ENCODE data around the gene FAM149A.

FAM149A gene

GRCh38 chr4:186102931-186103330 lies 1.6 kb upstream of the FAM149A start:
- H3K79me2 ChIP-seq (ENCODE audit: low read length), result peaks cover 28% of the 10 kb centered on the region
- no peak overlapping the region for H3K4me3 ChIP-seq (ENCODE audit: low read length)
- H3F3A ChIP-seq (ENCODE audit: insufficient read depth, low read length), result peaks cover 15% of the 10 kb centered on the region
- no peak overlapping the region for H3K27ac ChIP-seq (ENCODE audit: low read length)
- TF ChIP-seq EZH2 (optimal IDR thresholded peaks at IDR 0.05; ENCODE audit: low read depth, low read length) (no peak), CTCF (IDR thresholded peaks at IDR 0.05; ENCODE audit: low read length) (no peak), EZH2phosphoT487 (IDR thresholded peaks at IDR 0.05; ENCODE audit: low read length) (no peak)
- H3K4me1 ChIP-seq (ENCODE audit: low read length), result peaks cover 15% of the 10 kb centered on the region
- H3K27me3 ChIP-seq (replicated peaks; ENCODE audit: insufficient read depth, low read length), result no peaks in the 10 kb centered on the region
- H3K9ac ChIP-seq (ENCODE audit: low read length), result no peak overlapping the region
- no peaks in the 10 kb centered on the region for H3K36me3 ChIP-seq (replicated peaks; ENCODE audit: insufficient read depth, low read length)
- H3K4me2 ChIP-seq (ENCODE audit: low read depth, low read length), result no peak overlapping the region
- no peak for DNase-seq
- H2AFZ ChIP-seq (ENCODE audit: low read length), result no peak overlapping the region
- H3K9me3 ChIP-seq (replicated peaks; ENCODE audit: insufficient read depth, low read length), result no peaks in the 10 kb centered on the region
- no peaks in the 10 kb centered on the region for H4K20me1 ChIP-seq (ENCODE audit: insufficient read depth, low read length)
- H3K9me2 ChIP-seq (replicated peaks; ENCODE audit: insufficient read depth, low read length), result no peaks in the 10 kb centered on the region; the same call in 1 of the 2 replicates

- H3K4me3 ChIP-seq (ENCODE audit: low read length), result peak overlapping the region; percentile 62
- H3K4me1 ChIP-seq (ENCODE audit: low read length), result peaks cover 15% of the 10 kb centered on the region
- peak overlapping the region; percentile 38 for H2AFZ ChIP-seq (ENCODE audit: low read length)
- H4K20me1 ChIP-seq (ENCODE audit: insufficient read depth, low read length), result no peaks in the 10 kb centered on the region
- peaks cover 47% of the 10 kb centered on the region for H3K79me2 ChIP-seq (ENCODE audit: low read length)
- peak overlapping the region; percentile 89 for H3K9ac ChIP-seq (ENCODE audit: low read length)
- H3K9me3 ChIP-seq (replicated peaks; ENCODE audit: insufficient read depth, low read length), result no peaks in the 10 kb centered on the region
- no peaks in the 10 kb centered on the region; the same call in 1 of the 2 replicates for H3K9me2 ChIP-seq (replicated peaks; ENCODE audit: insufficient read depth, low read length)
- H3K36me3 ChIP-seq (replicated peaks; ENCODE audit: insufficient read depth, low read length), result no peaks in the 10 kb centered on the region
- H3F3A ChIP-seq (ENCODE audit: insufficient read depth, low read length), result peaks cover 15% of the 10 kb centered on the region
- no peaks in the 10 kb centered on the region for H3K27me3 ChIP-seq (replicated peaks; ENCODE audit: insufficient read depth, low read length)
- peak overlapping the region; percentile 86 for H3K4me2 ChIP-seq (ENCODE audit: low read depth, low read length)
- DNase-seq, result peak; percentile 14
- TF ChIP-seq EZH2phosphoT487 (IDR thresholded peaks at IDR 0.05; ENCODE audit: low read length) (no peak), CTCF (IDR thresholded peaks at IDR 0.05; ENCODE audit: low read length) (peak; percentile 26; the same call in 1 of the 2 replicates)
- peak overlapping the region; percentile 67 for H3K27ac ChIP-seq (ENCODE audit: low read length)
These were observed 564 bp downstream of the FAM149A start for GRCh38 chr4:186104890-186105646.

- Histone ChIP-seq H3K4me2 (ENCODE audit: low read depth, low read length) (peak overlapping the region; percentile 86), H3K4me3 (ENCODE audit: low read length) (peak overlapping the region; percentile 62), H3K9ac (ENCODE audit: low read length) (peak overlapping the region; percentile 89), H3K9me2 (replicated peaks; ENCODE audit: insufficient read depth, low read length) (no peaks in the 10 kb centered on the region; the same call in 1 of the 2 replicates), H3K79me2 (ENCODE audit: low read length) (peaks cover 49% of the 10 kb centered on the region), H4K20me1 (ENCODE audit: insufficient read depth, low read length) (no peaks in the 10 kb centered on the region), H3K36me3 (replicated peaks; ENCODE audit: insufficient read depth, low read length) (no peaks in the 10 kb centered on the region), H3F3A (ENCODE audit: insufficient read depth, low read length) (peaks cover 15% of the 10 kb centered on the region), H3K27me3 (replicated peaks; ENCODE audit: insufficient read depth, low read length) (no peaks in the 10 kb centered on the region), H3K9me3 (replicated peaks; ENCODE audit: insufficient read depth, low read length) (no peaks in the 10 kb centered on the region), H3K27ac (ENCODE audit: low read length) (peak overlapping the region; percentile 67), H3K4me1 (ENCODE audit: low read length) (peaks cover 15% of the 10 kb centered on the region), H2AFZ (ENCODE audit: low read length) (peak overlapping the region; percentile 38)
- peak; percentile 80 for DNase-seq
- no peak for TF ChIP-seq CTCF (IDR thresholded peaks at IDR 0.05; ENCODE audit: low read length)
- no peak for TF ChIP-seq EZH2phosphoT487 (IDR thresholded peaks at IDR 0.05; ENCODE audit: low read length)
- TF ChIP-seq EZH2 (optimal IDR thresholded peaks at IDR 0.05; ENCODE audit: low read depth, low read length), result no peak
These were observed 1.3 kb downstream of the FAM149A start for GRCh38 chr4:186105647-186106321.
